Measurements from ENCODE around the gene IFITM2. TPM values are rescaled to one million over a fixed set of nuclear protein-coding genes. Genes with fewer than 3 reads are reported as not detected.
"Not testable (repeated sequence)": the region's sequence is repeated elsewhere in the genome, so short reads cannot be mapped to it uniquely, and the experiment has no call there.

Gene IFITM2
- total RNA-seq, 2 experiments from 2014 or later = 179 to 189 TPM

GRCh38 chr11:344836-345578, 37.4 kb downstream of the IFITM2 start:
- ChIA-PET POLR2A (no interaction called here), CTCF (interaction anchor here (0.6 to 1.4 kb wide), 3 partner anchors 10 to 97 kb away, joined by 3 read pairs; no protein-coding TSS in a partner anchor)

GRCh38 chr11:346529-346928, 38.9 kb downstream of the IFITM2 start:
- ChIA-PET CTCF (no interaction called here), POLR2A (no interaction called here)

- POLR2A ChIA-PET = interaction anchor here (0.6 to 0.7 kb wide), 2 partner anchors 61 to 134 kb away, joined by 4 to 8 read pairs; no protein-coding TSS in a partner anchor
- CTCF ChIA-PET = not testable (repeated sequence)
Measured at GRCh38 chr11:349270-349954, 41.8 kb downstream of the IFITM2 start.

- CTCF ChIA-PET = interaction anchor here (1.2 kb wide), 1 partner anchor 10 kb away, joined by 3 read pairs; no protein-coding TSS in a partner anchor
Measured at GRCh38 chr11:350033-350722, 42.6 kb downstream of the IFITM2 start.

GRCh38 chr11:350723-351255, 43.2 kb downstream of the IFITM2 start:
- POLR2A ChIA-PET = no interaction called here
- CTCF ChIA-PET = interaction anchor here (1.2 kb wide), 1 partner anchor 11 kb away, joined by 3 read pairs; no protein-coding TSS in a partner anchor

More at GRCh38 chr11:350033-350722, 42.6 kb downstream of the IFITM2 start:
- POLR2A ChIA-PET = not testable (repeated sequence)

- POLR2A ChIA-PET = no interaction called here
- CTCF ChIA-PET = interaction anchor here (0.9 kb wide), 1 partner anchor 144 kb away, joined by 3 read pairs; the partner anchor contains the start of genes BET1L and RIC8A
Measured at GRCh38 chr11:351411-351810, 43.8 kb downstream of the IFITM2 start.

GRCh38 chr11:352456-353031, 44.9 kb downstream of the IFITM2 start:
- POLR2A ChIA-PET = no interaction called here
- CTCF ChIA-PET = interaction anchor here (0.7 to 0.9 kb wide), 2 partner anchors 43 to 145 kb away, joined by 3 read pairs; partner anchors contain the start of genes BET1L and RIC8A

GRCh38 chr11:353179-353873, 45.7 kb downstream of the IFITM2 start:
- POLR2A ChIA-PET = no interaction called here
- CTCF ChIA-PET = interaction anchor here (0.7 kb wide), 1 partner anchor 43 kb away, joined by 3 read pairs; no protein-coding TSS in a partner anchor

GRCh38 chr11:355581-356458, 48.2 kb downstream of the IFITM2 start:
- CTCF ChIA-PET = interaction anchor here (0.5 to 1.6 kb wide), 8 partner anchors 28 to 184 kb away, joined by 3 to 5 read pairs (median 4); no protein-coding TSS in a partner anchor
- POLR2A ChIA-PET = interaction anchor here (0.6 to 1.9 kb wide), 8 partner anchors 13 to 119 kb away, joined by 3 to 11 read pairs (median 6); partner anchors contain the start of gene PSMD13

GRCh38 chr11:356610-357009, 49.0 kb downstream of the IFITM2 start:
- ChIA-PET CTCF (no interaction called here), POLR2A (interaction anchor here (0.7 to 1.9 kb wide), 3 partner anchors 14 to 119 kb away, joined by 3 to 11 read pairs (median 8); partner anchors contain the start of gene PSMD13)

GRCh38 chr11:357582-357981, 50.0 kb downstream of the IFITM2 start:
- CTCF ChIA-PET = no interaction called here
- POLR2A ChIA-PET = no interaction called here

GRCh38 chr11:358129-358800, 50.6 kb downstream of the IFITM2 start:
- CTCF ChIA-PET = interaction anchor here (0.6 to 2.4 kb wide), 4 partner anchors 10 to 161 kb away, joined by 3 to 6 read pairs (median 4); no protein-coding TSS in a partner anchor
- POLR2A ChIA-PET = no interaction called here

Other genes starting within 250 kb of the IFITM2 start
- gene SCGB1C1, start 114.7 kb upstream of the IFITM2 start, total RNA-seq = not detected
- gene BET1L, start 100.4 kb upstream of the IFITM2 start, total RNA-seq = 10 to 100 TPM; 39.8 to 40.6 TPM
- 100 to 1,000 TPM; 120 to 124 TPM for gene RIC8A, start 100.1 kb upstream of the IFITM2 start, total RNA-seq
- gene SIRT3, start 71.5 kb upstream of the IFITM2 start, total RNA-seq = 10 to 100 TPM; 13.5 to 16.0 TPM
- gene PSMD13, start 70.8 kb upstream of the IFITM2 start, total RNA-seq = 100 to 1,000 TPM; 246 to 250 TPM
- 1 to 10 TPM; 1.5 to 1.8 TPM for gene NLRP6, start 29.4 kb upstream of the IFITM2 start, total RNA-seq
- gene PGGHG, start 18.7 kb upstream of the IFITM2 start, total RNA-seq = 10 to 100 TPM; 84.3 to 85.2 TPM
- not detected for gene IFITM5, start 8.3 kb upstream of the IFITM2 start, total RNA-seq
- 10 to 100 TPM; 97.5 to 99.3 TPM for gene IFITM1, start 6.2 kb downstream of the IFITM2 start, total RNA-seq
- 10 to 100 TPM; 30.8 to 36.7 TPM for gene IFITM3, start 13.0 kb downstream of the IFITM2 start, total RNA-seq
- under 1 TPM; 0.38 to 0.42 TPM for gene B4GALNT4, start 61.7 kb downstream of the IFITM2 start, total RNA-seq
- under 1 TPM in 1 of 2 experiments, not detected in 1; 0.50 TPM for gene PKP3, start 86.4 kb downstream of the IFITM2 start, total RNA-seq
- gene SIGIRR, start 107.2 kb downstream of the IFITM2 start, total RNA-seq = 10 to 100 TPM; 34.4 to 35.6 TPM
- 10 to 100 TPM; 21.9 to 22.0 TPM for gene ANO9, start 134.2 kb downstream of the IFITM2 start, total RNA-seq
- gene PTDSS2, start 142.5 kb downstream of the IFITM2 start, total RNA-seq = 10 to 100 TPM; 26.2 to 30.0 TPM
- 100 to 1,000 TPM; 120 TPM for gene RNH1, start 199.4 kb downstream of the IFITM2 start, total RNA-seq
- 10 to 100 TPM; 75.2 to 79.1 TPM for gene HRAS, start 227.8 kb downstream of the IFITM2 start, total RNA-seq
- 1 to 10 TPM; 1.8 to 2.1 TPM for gene LRRC56, start 229.7 kb downstream of the IFITM2 start, total RNA-seq